GM23248 (cell line): Measurements from ENCODE around the gene DDX31. TPM values are rescaled to one million over a fixed set of nuclear protein-coding genes. Genes with fewer than 3 reads are reported as not detected.

ENCODE experiments used
- DNase-seq: peaks from one replicate; pipeline ENCODE4 v3.0.0-alpha.2; 2015
- H2AFZ ChIP-seq: fragments of 200-600 bp; sonication (generic); 2 replicates; pipeline ENCODE4 v1.6.1; 2016; ENCODE audit warnings: antibody characterized with exemption
- H3F3A ChIP-seq: fragments of 200-600 bp; sonication (generic); 2 replicates; pipeline ENCODE4 v1.6.1; 2016; ENCODE audit warnings: mild to moderate bottlenecking, antibody characterized with exemption, mixed run types; ENCODE audit not compliant: insufficient read depth
- H3K27ac ChIP-seq: fragments of 200-600 bp; sonication (generic); 2 replicates; pipeline ENCODE4 v1.5.1; 2016; ENCODE audit warnings: mild to moderate bottlenecking
- H3K27me3 ChIP-seq: fragments of 200-600 bp; sonication (generic); replicated peaks from 2 replicates; pipeline ENCODE4 v1.6.1; 2016; ENCODE audit warnings: mild to moderate bottlenecking; ENCODE audit not compliant: insufficient read depth
- H3K36me3 ChIP-seq: fragments of 200-600 bp; sonication (generic); 2 replicates; pipeline ENCODE4 v1.6.1; 2016; ENCODE audit warnings: low read depth, mild to moderate bottlenecking
- H3K4me1 ChIP-seq: fragments of 200-600 bp; sonication (generic); 2 replicates; pipeline ENCODE4 v1.6.1; 2016; ENCODE audit warnings: mild to moderate bottlenecking; ENCODE audit not compliant: insufficient read depth
- H3K4me2 ChIP-seq: fragments of 200-600 bp; sonication (generic); one replicate; pipeline ENCODE4 v1.6.1; 2016; ENCODE audit warnings: mild to moderate bottlenecking; ENCODE audit not compliant: unreplicated experiment
- H3K4me3 ChIP-seq: fragments of 200-600 bp; sonication (generic); 2 replicates; pipeline ENCODE4 v1.5.1; 2016; ENCODE audit warnings: mild to moderate bottlenecking
- H3K79me2 ChIP-seq: fragments of 200-600 bp; sonication (generic); 2 replicates; pipeline ENCODE4 v1.6.1; 2016; ENCODE audit warnings: mild to moderate bottlenecking; ENCODE audit not compliant: insufficient read depth
- H3K9ac ChIP-seq: fragments of 200-600 bp; sonication (generic); 2 replicates; pipeline ENCODE4 v1.6.1; 2016; ENCODE audit warnings: mild to moderate bottlenecking
- H3K9me2 ChIP-seq: fragments of 200-600 bp; sonication (generic); 2 replicates; pipeline ENCODE4 v1.6.1; 2016; ENCODE audit warnings: mixed run types, mild to moderate bottlenecking, moderate library complexity; ENCODE audit not compliant: insufficient read depth
- H3K9me3 ChIP-seq: fragments of 200-600 bp; sonication (generic); one replicate; pipeline ENCODE4 v1.6.1; 2017; ENCODE audit warnings: low read depth
- H4K20me1 ChIP-seq: fragments of 200-600 bp; sonication (generic); 2 replicates; pipeline ENCODE4 v1.6.0; 2016; ENCODE audit not compliant: insufficient read depth
- EZH2 ChIP-seq: fragments of 200-600 bp; sonication (generic); IDR thresholded peaks from 2 replicates; pipeline ENCODE4 v1.6.1; 2018; ENCODE audit warnings: antibody characterized with exemption, mild to moderate bottlenecking; ENCODE audit not compliant: insufficient read depth, poor library complexity, severe bottlenecking
- EZH2phosphoT487 ChIP-seq: fragments of 200-600 bp; sonication (generic); IDR thresholded peaks from 2 replicates; pipeline ENCODE4 v1.6.1; 2018; ENCODE audit warnings: antibody characterized with exemption, moderate library complexity, mild to moderate bottlenecking, low read depth; ENCODE audit not compliant: insufficient read depth
- WGBS, 2 experiments: methylation state at CpG; one replicate each; pipeline ENCODE4 v1.1.6; 2015 to 2017; ENCODE audit warnings: low lambda C conversion rate in 2 of 2, low coverage in 1 of 2; ENCODE audit errors: missing lambda C conversion rate in 2 of 2; 5-methylcytosine and 5-hydroxymethylcytosine counted together
- in situ Hi-C: fragments of 300-500 bp; cut with MboI; formaldehyde crosslinking; loops from 2 replicates; pipeline ENCODE4 v1.15.0; 2020
- polyA plus RNA-seq: library from polyadenylated mRNA; unstranded; fragments of >200 nt; fragmentation: Nextera tagmentation; extraction: Ambion mirVana; gene quantifications from 2 replicates; pipeline ENCODE4 v1.2.1, GENCODE V29; 2016
- total RNA-seq: library from RNA; depleted of rRNA; stranded (reverse); fragments of >200 nt; shearing (Covaris generic); gene quantifications from 2 replicates; pipeline ENCODE4 v1.2.3, GENCODE V29; 2014

The DDX31 gene
- total and polyA plus RNA-seq, 2 experiments from 2014 or later, result 8.2 to 11.0 TPM

GRCh38 chr9:132708239-132708638, 38.5 kb upstream of the DDX31 start:
- 63 to 64% methylated on average over 8 of the region's 8 CpGs for WGBS, 2 experiments
- Histone ChIP-seq H3K4me3 (no peak overlapping the region), H3K9ac (no peak overlapping the region), H3K79me2 (no peaks in the 10 kb centered on the region), H2AFZ (no peak overlapping the region), H3K27me3 (peaks cover 18% of the 10 kb centered on the region), H4K20me1 (no peaks in the 10 kb centered on the region), H3K9me2 (no peaks in the 10 kb centered on the region), H3F3A (no peaks in the 10 kb centered on the region), H3K9me3 (no peaks in the 10 kb centered on the region), H3K27ac (no peak overlapping the region), H3K36me3 (no peaks in the 10 kb centered on the region), H3K4me2 (no peak overlapping the region), H3K4me1 (no peaks in the 10 kb centered on the region)
- in situ Hi-C loops, result no loop called here
- DNase-seq, result no peak
- TF ChIP-seq EZH2 (no peak), EZH2phosphoT487 (no peak)

- WGBS, 2 experiments, result 21 to 32% methylated on average over 2 of the region's 2 CpGs
- no peaks in the 10 kb centered on the region for H3K79me2 ChIP-seq
- no peaks in the 10 kb centered on the region for H4K20me1 ChIP-seq
- no peak overlapping the region for H2AFZ ChIP-seq
- H3K4me1 ChIP-seq, result no peaks in the 10 kb centered on the region
- no peak overlapping the region for H3K9ac ChIP-seq
- H3K36me3 ChIP-seq, result no peaks in the 10 kb centered on the region
- no peaks in the 10 kb centered on the region for H3K9me2 ChIP-seq
- no peaks in the 10 kb centered on the region for H3F3A ChIP-seq
- H3K4me2 ChIP-seq, result no peak overlapping the region
- H3K4me3 ChIP-seq, result no peak overlapping the region
- H3K27me3 ChIP-seq, result no peaks in the 10 kb centered on the region
- H3K27ac ChIP-seq, result no peak overlapping the region
- no peak for TF ChIP-seq EZH2phosphoT487
- TF ChIP-seq EZH2, result no peak
- in situ Hi-C loops, result no loop called here
- DNase-seq, result peak; percentile 14
- no peaks in the 10 kb centered on the region for H3K9me3 ChIP-seq
Measured at GRCh38 chr9:132703336-132703735, 33.6 kb upstream of the DDX31 start.

DNA sequence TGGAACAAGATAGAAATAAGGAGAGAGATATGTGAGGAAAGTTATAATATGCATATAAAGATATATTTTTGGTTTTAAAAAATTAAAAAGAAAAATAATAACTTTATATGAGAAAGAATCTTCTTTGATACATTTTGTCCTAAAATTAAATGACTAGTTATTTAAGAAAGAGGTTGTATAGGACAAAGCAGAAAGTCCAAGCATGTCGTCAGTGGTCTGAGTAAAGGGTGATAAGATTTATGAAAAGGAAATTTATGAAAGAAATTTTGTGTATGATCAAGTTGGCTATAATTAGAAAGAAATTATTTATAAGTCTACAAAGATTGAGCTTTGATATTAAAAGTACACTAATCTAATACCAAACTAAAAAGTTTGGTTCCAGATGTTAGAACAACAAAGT, 32.5 kb upstream of the DDX31 start:
- no peak overlapping the region for H3K4me3 ChIP-seq
- DNase-seq, result no peak
- H3K27me3 ChIP-seq, result no peaks in the 10 kb centered on the region
- no peaks in the 10 kb centered on the region for H3K9me3 ChIP-seq
- no peak overlapping the region for H2AFZ ChIP-seq
- H3K9ac ChIP-seq, result no peak overlapping the region
- TF ChIP-seq EZH2 (no peak), EZH2phosphoT487 (no peak)
- peaks cover 2% of the 10 kb centered on the region; the same call in 1 of the 2 replicates for H3F3A ChIP-seq
- no peaks in the 10 kb centered on the region for H3K79me2 ChIP-seq
- in situ Hi-C loops, result no loop called here
- H3K4me1 ChIP-seq, result no peaks in the 10 kb centered on the region
- H3K36me3 ChIP-seq, result no peaks in the 10 kb centered on the region
- H3K27ac ChIP-seq, result no peak overlapping the region
- WGBS, 2 experiments, result 33 to 49% methylated on average over 1 of the region's 1 CpG
- no peaks in the 10 kb centered on the region for H3K9me2 ChIP-seq
- H3K4me2 ChIP-seq, result no peak overlapping the region
- H4K20me1 ChIP-seq, result no peaks in the 10 kb centered on the region

- Histone ChIP-seq H3K4me3 (no peak overlapping the region), H3K79me2 (no peaks in the 10 kb centered on the region), H3K27me3 (no peaks in the 10 kb centered on the region), H3K9me3 (no peaks in the 10 kb centered on the region), H3K9ac (no peak overlapping the region), H3K4me1 (no peaks in the 10 kb centered on the region), H3K4me2 (no peak overlapping the region), H4K20me1 (no peaks in the 10 kb centered on the region), H2AFZ (no peak overlapping the region), H3K27ac (no peak overlapping the region), H3K36me3 (no peaks in the 10 kb centered on the region), H3K9me2 (no peaks in the 10 kb centered on the region), H3F3A (peaks cover 6% of the 10 kb centered on the region; the same call in 1 of the 2 replicates)
- no peak for TF ChIP-seq EZH2phosphoT487
- TF ChIP-seq EZH2, result no peak
- in situ Hi-C loops, result no loop called here
- DNase-seq, result no peak
- 0% methylated on average over 1 of the region's 1 CpG for WGBS, 2 experiments
Measured at GRCh38 chr9:132699956-132700355, 30.2 kb upstream of the DDX31 start.

DNA sequence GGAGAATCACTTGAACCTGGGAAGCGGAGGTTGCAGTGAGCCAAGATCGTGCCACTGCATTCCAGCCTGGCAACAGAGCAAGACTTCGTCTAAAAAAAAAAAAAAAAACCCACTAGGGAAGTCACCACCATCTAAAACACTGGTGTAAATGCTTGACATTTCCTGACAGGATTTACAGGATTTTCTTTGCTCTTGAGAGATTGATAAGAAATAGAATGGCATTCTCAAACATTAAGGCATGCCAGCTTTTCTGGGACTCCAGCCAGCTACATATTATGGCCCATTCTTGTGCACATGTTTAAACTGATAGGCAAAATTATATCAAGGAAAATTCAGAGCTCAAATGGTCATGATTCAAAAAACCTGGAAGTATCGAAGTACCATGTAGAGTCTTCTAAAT, 29.2 kb upstream of the DDX31 start:
- H3K4me3 ChIP-seq, result no peak overlapping the region
- no peaks in the 10 kb centered on the region for H3K4me1 ChIP-seq
- no peak overlapping the region for H3K4me2 ChIP-seq
- no peaks in the 10 kb centered on the region for H3K27me3 ChIP-seq
- no peak for DNase-seq
- H3K9me3 ChIP-seq, result no peaks in the 10 kb centered on the region
- TF ChIP-seq EZH2 (no peak), EZH2phosphoT487 (no peak)
- no peak overlapping the region for H2AFZ ChIP-seq
- H3K9ac ChIP-seq, result no peak overlapping the region
- peaks cover 6% of the 10 kb centered on the region; the same call in 1 of the 2 replicates for H3F3A ChIP-seq
- no peaks in the 10 kb centered on the region for H3K79me2 ChIP-seq
- H3K9me2 ChIP-seq, result no peaks in the 10 kb centered on the region
- 45 to 49% methylated on average over 4 of the region's 4 CpGs for WGBS, 2 experiments
- in situ Hi-C loops, result no loop called here
- H3K27ac ChIP-seq, result no peak overlapping the region
- no peaks in the 10 kb centered on the region for H4K20me1 ChIP-seq
- no peaks in the 10 kb centered on the region for H3K36me3 ChIP-seq
